ENCODE results near the gene STAT4.

STAT4 gene

GRCh38 chr2:191183081-191183480, 32.3 kb upstream of the STAT4 start:
- Histone ChIP-seq H2BK120ac (ENCODE audit: low read depth, low read length) (no peak overlapping the region), H3K4ac (ENCODE audit: low read length) (no peak overlapping the region), H3K27ac (replicated peaks; ENCODE audit: low read length) (no peak overlapping the region), H3K4me2 (ENCODE audit: insufficient read depth, low read length, poor library complexity, severe bottlenecking) (no peak overlapping the region), H2BK12ac (ENCODE audit: low read length) (no peak overlapping the region), H3K4me3 (ENCODE audit: low read length in 2 of 2) (no peak overlapping the region), H2AK5ac (ENCODE audit: low read depth, low read length) (no peak overlapping the region), H2BK15ac (ENCODE audit: low read length) (no peak overlapping the region), H3K27me3 (ENCODE audit: control insufficient read depth in 3 of 3, insufficient read depth in 3 of 3, low read depth in 1 of 3, low read length in 3 of 3) (no peaks in the 10 kb centered on the region), H4K91ac (ENCODE audit: low read depth, low read length, poor library complexity) (no peak overlapping the region), H3K79me1 (ENCODE audit: low read depth, low read length) (no peaks in the 10 kb centered on the region), H3K9ac (ENCODE audit: low read depth, low read length, poor library complexity) (no peak overlapping the region), H3K14ac (ENCODE audit: low read length) (no peak overlapping the region), H3K23ac (ENCODE audit: low read depth, low read length, poor library complexity) (no peak overlapping the region), H3K36me3 (replicated peaks in 1 of 2; ENCODE audit: control insufficient read depth in 2 of 2, insufficient read depth in 2 of 2, low read length in 2 of 2) (no peaks in the 10 kb centered on the region), H3K18ac (ENCODE audit: low read length) (peak overlapping the region; percentile 51), H3K9me3 (replicated peaks in 1 of 2; ENCODE audit: control insufficient read depth in 2 of 2, insufficient read depth in 1 of 2, low read depth in 1 of 2, low read length in 2 of 2) (no peaks in the 10 kb centered on the region), H4K8ac (ENCODE audit: low read depth, low read length) (no peak overlapping the region), H2AFZ (ENCODE audit: low read length) (no peak overlapping the region), H3K4me1 (ENCODE audit: control insufficient read depth in 2 of 2, insufficient read depth in 1 of 2, low read depth in 1 of 2, low read length in 2 of 2) (no peaks in the 10 kb centered on the region), H2BK5ac (ENCODE audit: low read length) (no peak overlapping the region)
- DNase-seq (ENCODE audit: low spot score): no peak
- no CpG with 5 or more reads among the region's 2 CpGs for WGBS, 2 donors (ENCODE audit: extremely low coverage in 2 of 2, insufficient read length in 2 of 2, insufficient replicate concordance in 1 of 2)

- Histone ChIP-seq H3K4me2 (ENCODE audit: insufficient read depth, low read length, poor library complexity, severe bottlenecking) (no peak overlapping the region), H2BK120ac (ENCODE audit: low read depth, low read length) (no peak overlapping the region), H3K4ac (ENCODE audit: low read length) (no peak overlapping the region), H3K9me3 (replicated peaks in 1 of 2; ENCODE audit: control insufficient read depth in 2 of 2, insufficient read depth in 1 of 2, low read depth in 1 of 2, low read length in 2 of 2) (no peaks in the 10 kb centered on the region), H3K4me1 (ENCODE audit: control insufficient read depth in 2 of 2, insufficient read depth in 1 of 2, low read depth in 1 of 2, low read length in 2 of 2) (no peaks in the 10 kb centered on the region), H3K9ac (ENCODE audit: low read depth, low read length, poor library complexity) (no peak overlapping the region), H3K27me3 (ENCODE audit: control insufficient read depth in 3 of 3, insufficient read depth in 3 of 3, low read depth in 1 of 3, low read length in 3 of 3) (no peaks in the 10 kb centered on the region), H2BK5ac (ENCODE audit: low read length) (no peak overlapping the region), H3K23ac (ENCODE audit: low read depth, low read length, poor library complexity) (no peak overlapping the region), H3K18ac (ENCODE audit: low read length) (no peak overlapping the region), H4K8ac (ENCODE audit: low read depth, low read length) (no peak overlapping the region), H4K91ac (ENCODE audit: low read depth, low read length, poor library complexity) (no peak overlapping the region), H2AK5ac (ENCODE audit: low read depth, low read length) (no peak overlapping the region), H3K14ac (ENCODE audit: low read length) (no peak overlapping the region), H2BK12ac (ENCODE audit: low read length) (no peak overlapping the region), H3K79me1 (ENCODE audit: low read depth, low read length) (no peaks in the 10 kb centered on the region), H2BK15ac (ENCODE audit: low read length) (no peak overlapping the region), H3K27ac (replicated peaks; ENCODE audit: low read length) (no peak overlapping the region), H3K36me3 (replicated peaks in 1 of 2; ENCODE audit: control insufficient read depth in 2 of 2, insufficient read depth in 2 of 2, low read length in 2 of 2) (no peaks in the 10 kb centered on the region), H3K4me3 (ENCODE audit: low read length in 2 of 2) (no peak overlapping the region), H2AFZ (ENCODE audit: low read length) (no peak overlapping the region)
- DNase-seq (ENCODE audit: low spot score): no peak
Observed at GRCh38 chr2:191180713-191181112, 29.9 kb upstream of the STAT4 start.

GRCh38 chr2:191180276-191180675, 29.5 kb upstream of the STAT4 start:
- no peak overlapping the region for H3K18ac ChIP-seq (ENCODE audit: low read length)

GRCh38 chr2:191178806-191179514, 28.2 kb upstream of the STAT4 start:
- Histone ChIP-seq H2AFZ (ENCODE audit: low read length) (no peak overlapping the region), H3K4ac (ENCODE audit: low read length) (no peak overlapping the region), H3K23ac (ENCODE audit: low read depth, low read length, poor library complexity) (no peak overlapping the region), H3K36me3 (replicated peaks in 1 of 2; ENCODE audit: control insufficient read depth in 2 of 2, insufficient read depth in 2 of 2, low read length in 2 of 2) (no peaks in the 10 kb centered on the region), H3K9ac (ENCODE audit: low read depth, low read length, poor library complexity) (no peak overlapping the region), H3K27me3 (ENCODE audit: control insufficient read depth in 3 of 3, insufficient read depth in 3 of 3, low read depth in 1 of 3, low read length in 3 of 3) (no peaks in the 10 kb centered on the region), H2BK120ac (ENCODE audit: low read depth, low read length) (no peak overlapping the region), H3K4me1 (ENCODE audit: control insufficient read depth in 2 of 2, insufficient read depth in 1 of 2, low read depth in 1 of 2, low read length in 2 of 2) (peaks cover 1 to 8% of the 10 kb centered on the region in 2 donors), H2BK12ac (ENCODE audit: low read length) (no peak overlapping the region), H2BK15ac (ENCODE audit: low read length) (no peak overlapping the region), H3K79me1 (ENCODE audit: low read depth, low read length) (no peaks in the 10 kb centered on the region), H3K4me2 (ENCODE audit: insufficient read depth, low read length, poor library complexity, severe bottlenecking) (no peak overlapping the region), H2AK5ac (ENCODE audit: low read depth, low read length) (no peak overlapping the region), H3K4me3 (ENCODE audit: low read length in 2 of 2) (no peak overlapping the region), H3K9me3 (replicated peaks in 1 of 2; ENCODE audit: control insufficient read depth in 2 of 2, insufficient read depth in 1 of 2, low read depth in 1 of 2, low read length in 2 of 2) (no peaks in the 10 kb centered on the region), H4K91ac (ENCODE audit: low read depth, low read length, poor library complexity) (no peak overlapping the region), H3K18ac (ENCODE audit: low read length) (no peak overlapping the region), H3K27ac (replicated peaks; ENCODE audit: low read length) (no peak overlapping the region), H4K8ac (ENCODE audit: low read depth, low read length) (no peak overlapping the region), H2BK5ac (ENCODE audit: low read length) (no peak overlapping the region), H3K14ac (ENCODE audit: low read length) (no peak overlapping the region)
- no CpG with 5 or more reads among the region's 8 CpGs for WGBS, 2 donors (ENCODE audit: extremely low coverage in 2 of 2, insufficient read length in 2 of 2, insufficient replicate concordance in 1 of 2)
- no peak for DNase-seq (ENCODE audit: low spot score)

More at GRCh38 chr2:191180276-191180675, 29.5 kb upstream of the STAT4 start:
- H3K23ac ChIP-seq (ENCODE audit: low read depth, low read length, poor library complexity): no peak overlapping the region
- H3K4me2 ChIP-seq (ENCODE audit: insufficient read depth, low read length, poor library complexity, severe bottlenecking): no peak overlapping the region
- no peak overlapping the region for H4K8ac ChIP-seq (ENCODE audit: low read depth, low read length)
- no peaks in the 10 kb centered on the region for H3K79me1 ChIP-seq (ENCODE audit: low read depth, low read length)
- H2BK15ac ChIP-seq (ENCODE audit: low read length): no peak overlapping the region
- no peak overlapping the region for H2BK5ac ChIP-seq (ENCODE audit: low read length)
- no peak overlapping the region for H3K9ac ChIP-seq (ENCODE audit: low read depth, low read length, poor library complexity)
- DNase-seq (ENCODE audit: low spot score): no peak
- H2BK12ac ChIP-seq (ENCODE audit: low read length): no peak overlapping the region
- H2AFZ ChIP-seq (ENCODE audit: low read length): no peak overlapping the region
- H3K27me3 ChIP-seq (ENCODE audit: control insufficient read depth in 3 of 3, insufficient read depth in 3 of 3, low read depth in 1 of 3, low read length in 3 of 3): no peaks in the 10 kb centered on the region
- no CpG with 5 or more reads among the region's 2 CpGs for WGBS, 2 donors (ENCODE audit: extremely low coverage in 2 of 2, insufficient read length in 2 of 2, insufficient replicate concordance in 1 of 2)
- H3K4ac ChIP-seq (ENCODE audit: low read length): no peak overlapping the region
- no peak overlapping the region for H4K91ac ChIP-seq (ENCODE audit: low read depth, low read length, poor library complexity)
- H2AK5ac ChIP-seq (ENCODE audit: low read depth, low read length): no peak overlapping the region
- H3K14ac ChIP-seq (ENCODE audit: low read length): no peak overlapping the region
- no peaks in the 10 kb centered on the region for H3K4me1 ChIP-seq (ENCODE audit: control insufficient read depth in 2 of 2, insufficient read depth in 1 of 2, low read depth in 1 of 2, low read length in 2 of 2)
- H2BK120ac ChIP-seq (ENCODE audit: low read depth, low read length): no peak overlapping the region
- H3K4me3 ChIP-seq (ENCODE audit: low read length in 2 of 2): no peak overlapping the region
- no peaks in the 10 kb centered on the region for H3K36me3 ChIP-seq (replicated peaks in 1 of 2; ENCODE audit: control insufficient read depth in 2 of 2, insufficient read depth in 2 of 2, low read length in 2 of 2)
- H3K27ac ChIP-seq (replicated peaks; ENCODE audit: low read length): no peak overlapping the region
- no peaks in the 10 kb centered on the region for H3K9me3 ChIP-seq (replicated peaks in 1 of 2; ENCODE audit: control insufficient read depth in 2 of 2, insufficient read depth in 1 of 2, low read depth in 1 of 2, low read length in 2 of 2)

All from neuronal stem cell (in vitro differentiated cells).